Measurements from ENCODE around the gene HOXD10. TPM values are rescaled to one million over a fixed set of nuclear protein-coding genes. Genes with fewer than 3 reads are reported as not detected.

Gene HOXD10
- total and polyA plus RNA-seq, 9 of the 15 experiments (the other 6 are each of a cell fraction or from before 2014, with no cell fraction given) = not detected

DNA sequence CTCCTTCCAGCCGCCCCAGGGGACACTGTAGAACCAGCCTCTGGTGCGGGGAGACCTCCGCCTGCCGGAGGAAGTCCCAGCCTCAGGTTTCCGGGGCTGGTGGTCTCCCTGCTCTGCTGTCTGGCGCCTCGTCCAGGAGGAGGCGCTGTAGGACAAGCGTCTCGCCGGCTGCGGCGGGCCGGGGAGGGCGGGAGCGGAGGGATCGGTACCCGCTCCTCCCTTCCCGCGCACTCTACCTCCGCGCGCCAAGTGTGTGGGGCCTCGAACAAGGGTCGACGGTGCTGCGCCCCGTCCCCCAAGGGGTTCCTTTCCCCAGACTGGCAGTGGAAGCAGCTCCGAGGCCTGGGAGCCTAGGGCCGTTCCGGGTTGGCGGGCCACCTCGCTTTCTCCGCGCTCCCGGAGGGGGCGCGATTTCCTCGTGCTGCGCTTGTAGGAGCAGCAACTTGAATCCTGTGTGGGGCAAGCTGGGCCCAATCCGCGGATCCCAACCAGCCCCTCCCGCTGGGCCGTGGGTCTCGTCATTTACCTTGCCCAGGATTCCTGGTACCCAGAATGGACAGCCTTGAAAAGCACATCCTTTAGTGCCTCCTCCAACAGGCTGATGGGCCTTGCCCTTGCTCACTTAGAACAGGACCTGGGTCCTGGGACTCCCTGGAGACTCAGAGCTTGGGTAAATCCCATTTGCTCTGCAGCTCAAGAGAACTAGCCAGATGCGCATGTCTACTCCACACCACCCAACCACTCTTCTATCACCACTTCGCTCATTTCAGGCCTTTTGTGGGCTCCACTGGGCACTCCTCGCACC lies 24.1 kb downstream of the HOXD10 start (continued):
- TF ChIP-seq, protein P1, sequence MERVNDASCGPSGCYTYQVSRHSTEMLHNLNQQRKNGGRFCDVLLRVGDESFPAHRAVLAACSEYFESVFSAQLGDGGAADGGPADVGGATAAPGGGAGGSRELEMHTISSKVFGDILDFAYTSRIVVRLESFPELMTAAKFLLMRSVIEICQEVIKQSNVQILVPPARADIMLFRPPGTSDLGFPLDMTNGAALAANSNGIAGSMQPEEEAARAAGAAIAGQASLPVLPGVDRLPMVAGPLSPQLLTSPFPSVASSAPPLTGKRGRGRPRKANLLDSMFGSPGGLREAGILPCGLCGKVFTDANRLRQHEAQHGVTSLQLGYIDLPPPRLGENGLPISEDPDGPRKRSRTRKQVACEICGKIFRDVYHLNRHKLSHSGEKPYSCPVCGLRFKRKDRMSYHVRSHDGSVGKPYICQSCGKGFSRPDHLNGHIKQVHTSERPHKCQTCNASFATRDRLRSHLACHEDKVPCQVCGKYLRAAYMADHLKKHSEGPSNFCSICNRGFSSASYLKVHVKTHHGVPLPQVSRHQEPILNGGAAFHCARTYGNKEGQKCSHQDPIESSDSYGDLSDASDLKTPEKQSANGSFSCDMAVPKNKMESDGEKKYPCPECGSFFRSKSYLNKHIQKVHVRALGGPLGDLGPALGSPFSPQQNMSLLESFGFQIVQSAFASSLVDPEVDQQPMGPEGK (CRISPR knock-in tag; IDR thresholded peaks at IDR 0.05; ENCODE audit: borderline replicate concordance) = no peak
- TF ChIP-seq ZBED1 (IDR thresholded peaks at IDR 0.05) = 0 out of 2 replicates have a peak, but pooled peaks have one; percentile 44
- peak; percentile 27 for TF ChIP-seq PHF20 (IDR thresholded peaks at IDR 0.05; ENCODE audit: partially characterized antibody)
- no peak for TF ChIP-seq MED1 (CRISPR knock-in tag; IDR thresholded peaks at IDR 0.05; ENCODE audit: borderline replicate concordance)
- peak; percentile 13; the same call in 1 of the 2 replicates for TF ChIP-seq HCFC1 (IDR thresholded peaks at IDR 0.05; ENCODE audit: low read depth, low read length)
- no peak for TF ChIP-seq ZNF589 (CRISPR knock-in tag; IDR thresholded peaks at IDR 0.05; ENCODE audit: low read depth)
- TF ChIP-seq MAZ (CRISPR knock-in tag; conservative IDR thresholded peaks at IDR 0.05 in 1 of 2, IDR thresholded peaks at IDR 0.05 in 1 of 2) = peak; percentile 97 to 98
- TF ChIP-seq, protein P2, sequence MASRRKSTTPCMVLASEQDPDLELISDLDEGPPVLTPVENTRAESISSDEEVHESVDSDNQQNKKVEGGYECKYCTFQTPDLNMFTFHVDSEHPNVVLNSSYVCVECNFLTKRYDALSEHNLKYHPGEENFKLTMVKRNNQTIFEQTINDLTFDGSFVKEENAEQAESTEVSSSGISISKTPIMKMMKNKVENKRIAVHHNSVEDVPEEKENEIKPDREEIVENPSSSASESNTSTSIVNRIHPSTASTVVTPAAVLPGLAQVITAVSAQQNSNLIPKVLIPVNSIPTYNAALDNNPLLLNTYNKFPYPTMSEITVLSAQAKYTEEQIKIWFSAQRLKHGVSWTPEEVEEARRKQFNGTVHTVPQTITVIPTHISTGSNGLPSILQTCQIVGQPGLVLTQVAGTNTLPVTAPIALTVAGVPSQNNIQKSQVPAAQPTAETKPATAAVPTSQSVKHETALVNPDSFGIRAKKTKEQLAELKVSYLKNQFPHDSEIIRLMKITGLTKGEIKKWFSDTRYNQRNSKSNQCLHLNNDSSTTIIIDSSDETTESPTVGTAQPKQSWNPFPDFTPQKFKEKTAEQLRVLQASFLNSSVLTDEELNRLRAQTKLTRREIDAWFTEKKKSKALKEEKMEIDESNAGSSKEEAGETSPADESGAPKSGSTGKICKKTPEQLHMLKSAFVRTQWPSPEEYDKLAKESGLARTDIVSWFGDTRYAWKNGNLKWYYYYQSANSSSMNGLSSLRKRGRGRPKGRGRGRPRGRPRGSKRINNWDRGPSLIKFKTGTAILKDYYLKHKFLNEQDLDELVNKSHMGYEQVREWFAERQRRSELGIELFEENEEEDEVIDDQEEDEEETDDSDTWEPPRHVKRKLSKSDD (conservative IDR thresholded peaks at IDR 0.05; ENCODE audit: low read length) = 0 out of 2 replicates have a peak, but pooled peaks have one; percentile 22
- TF ChIP-seq UBTF (IDR thresholded peaks at IDR 0.05; ENCODE audit: borderline replicate concordance in 1 of 2, low read depth in 2 of 2, low read length in 2 of 2) = no peak
- no peak for TF ChIP-seq TARDBP (IDR thresholded peaks at IDR 0.05)
- TF ChIP-seq ZNF778 (CRISPR knock-in tag; IDR thresholded peaks at IDR 0.05) = no peak
- TF ChIP-seq SMARCE1 (IDR thresholded peaks at IDR 0.05) = peak; percentile 43
- TF ChIP-seq KLF16 (IDR thresholded peaks at IDR 0.05) = 0 out of 2 replicates have a peak, but pooled peaks have one; percentile 32
- 0 out of 2 replicates have a peak, but pooled peaks have one; percentile 61 for TF ChIP-seq CBX1 (IDR thresholded peaks at IDR 0.05; ENCODE audit: low read depth)
- TF ChIP-seq, protein P3, sequence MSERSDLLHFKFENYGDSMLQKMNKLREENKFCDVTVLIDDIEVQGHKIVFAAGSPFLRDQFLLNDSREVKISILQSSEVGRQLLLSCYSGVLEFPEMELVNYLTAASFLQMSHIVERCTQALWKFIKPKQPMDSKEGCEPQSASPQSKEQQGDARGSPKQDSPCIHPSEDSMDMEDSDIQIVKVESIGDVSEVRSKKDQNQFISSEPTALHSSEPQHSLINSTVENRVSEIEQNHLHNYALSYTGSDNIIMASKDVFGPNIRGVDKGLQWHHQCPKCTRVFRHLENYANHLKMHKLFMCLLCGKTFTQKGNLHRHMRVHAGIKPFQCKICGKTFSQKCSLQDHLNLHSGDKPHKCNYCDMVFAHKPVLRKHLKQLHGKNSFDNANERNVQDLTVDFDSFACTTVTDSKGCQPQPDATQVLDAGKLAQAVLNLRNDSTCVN (CRISPR knock-in tag; IDR thresholded peaks at IDR 0.05) = no peak
- no peak for TF ChIP-seq ZNF23 (CRISPR knock-in tag; IDR thresholded peaks at IDR 0.05)
- no peak for TF ChIP-seq FOSL1 (tag; conservative IDR thresholded peaks at IDR 0.05)
- no peak for TF ChIP-seq TGIF2 (CRISPR knock-in tag; IDR thresholded peaks at IDR 0.05)
- TF ChIP-seq EZH2 (IDR thresholded peaks at IDR 0.05; ENCODE audit: borderline replicate concordance, low read depth, low read length) = no peak
- TF ChIP-seq PCBP1 (IDR thresholded peaks at IDR 0.05; ENCODE audit: low read depth, low read length, poor library complexity, severe bottlenecking) = peak; percentile 75
